ENCODE measurements around the gene UBE2R2. TPM values are rescaled to one million over a fixed set of nuclear protein-coding genes. Genes with fewer than 3 reads are reported as not detected.
"Not testable (repeated sequence)": the region's sequence is repeated elsewhere in the genome, so short reads cannot be mapped to it uniquely, and the experiment has no call there.

UBE2R2 gene
- polyA plus RNA-seq, 10 donors, result 36.4 to 47.4 (median 41.6) TPM

GRCh38 chr9:33835625-33836260 lies 18.8 kb downstream of the UBE2R2 start:
- DNase-seq, result no peak

GRCh38 chr9:33836261-33836660 lies 19.3 kb downstream of the UBE2R2 start:
- DNase-seq, result peak in 1 of 3 donors; percentile 77

- DNase-seq, result no peak
Measured at GRCh38 chr9:33837138-33837537, 20.2 kb downstream of the UBE2R2 start.

- no peak for DNase-seq
Measured at GRCh38 chr9:33840381-33840780, 23.4 kb downstream of the UBE2R2 start.

GRCh38 chr9:33843312-33843961 lies 26.5 kb downstream of the UBE2R2 start:
- DNase-seq, result no peak

GRCh38 chr9:33846231-33846630 lies 29.3 kb downstream of the UBE2R2 start:
- no peak for DNase-seq

- DNase-seq, result not testable (repeated sequence)
Measured at GRCh38 chr9:33847894-33848205, 30.9 kb downstream of the UBE2R2 start.

GRCh38 chr9:33850267-33850629 lies 33.3 kb downstream of the UBE2R2 start:
- no peak for DNase-seq

GRCh38 chr9:33850677-33851076 lies 33.7 kb downstream of the UBE2R2 start:
- DNase-seq, result no peak

GRCh38 chr9:33851301-33851700 lies 34.3 kb downstream of the UBE2R2 start:
- DNase-seq, result no peak

GRCh38 chr9:33852216-33852826 lies 35.4 kb downstream of the UBE2R2 start:
- DNase-seq, result peak; percentile 41 to 58 (median 49)

GRCh38 chr9:33856247-33856646 lies 39.3 kb downstream of the UBE2R2 start:
- no peak for DNase-seq

- DNase-seq, result no peak
Measured at GRCh38 chr9:33858423-33858822, 41.5 kb downstream of the UBE2R2 start.

- no peak for DNase-seq
Measured at GRCh38 chr9:33860200-33860871, 43.4 kb downstream of the UBE2R2 start.

- no peak for DNase-seq
Measured at GRCh38 chr9:33861917-33862453, 45.0 kb downstream of the UBE2R2 start.

GRCh38 chr9:33863027-33863426 lies 46.1 kb downstream of the UBE2R2 start:
- not testable (repeated sequence) for DNase-seq

GRCh38 chr9:33867747-33868439 lies 50.9 kb downstream of the UBE2R2 start:
- DNase-seq, result peak in 2 of 3 donors; percentile 30 to 47

- peak; percentile 61 to 82 (median 71) for DNase-seq
Measured at GRCh38 chr9:33868440-33868973, 51.5 kb downstream of the UBE2R2 start.

- DNase-seq, result not testable (repeated sequence)
Measured at GRCh38 chr9:33869243-33869642, 52.3 kb downstream of the UBE2R2 start.

- DNase-seq, result no peak
Measured at GRCh38 chr9:33877727-33878489, 60.9 kb downstream of the UBE2R2 start.
